Activated T-helper 1 cell treated with anti-CD3 and anti-CD28 coated beads, Interleukin-12 subunit alpha, Interleukin-12 subunit beta, Interleukin-2, Interleukin-4 antibody, amounts not matched to agents 30 ng/mL and 10 ng/mL and 1 ng/mL, durations not matched to agents 14 hours and 24 hours and 36 hours (primary cell): ENCODE results near the gene TBC1D2B. TPM values are rescaled to one million over a fixed set of nuclear protein-coding genes. Genes with fewer than 3 reads are reported as not detected.
"Not testable (repeated sequence)": the region's sequence is repeated elsewhere in the genome, so short reads cannot be mapped to it uniquely, and the experiment has no call there.

Source experiments
- DNase-seq: peaks from one replicate; pipeline ENCODE4 v3.0.0; 2021; ENCODE audit warnings: low spot score
- H3K27ac Mint-ChIP-seq: one replicate; pipeline ENCODE4 v1.8.0; 2021; ENCODE audit warnings: mild to moderate bottlenecking, mixed read lengths
- H3K27me3 Mint-ChIP-seq: one replicate; pipeline ENCODE4 v1.8.0; 2022; ENCODE audit warnings: mild to moderate bottlenecking, moderate library complexity, mixed read lengths; ENCODE audit not compliant: insufficient read depth
- H3K36me3 Mint-ChIP-seq: one replicate; pipeline ENCODE4 v1.8.0; 2021; ENCODE audit warnings: low read depth, mixed read lengths
- H3K4me1 Mint-ChIP-seq: one replicate; pipeline ENCODE4 v1.8.0; 2021; ENCODE audit warnings: low read depth, mixed read lengths
- H3K4me3 Mint-ChIP-seq: one replicate; pipeline ENCODE4 v1.8.0; 2021; ENCODE audit warnings: mild to moderate bottlenecking, moderate library complexity, mixed read lengths
- H3K9me3 Mint-ChIP-seq: one replicate; pipeline ENCODE4 v1.8.0; 2021; ENCODE audit warnings: mixed read lengths
- intact Hi-C: fragments of 100-400 bp; cut with micrococcal nuclease; formaldehyde crosslinking; loops from one replicate; pipeline ENCODE4 v1.15.1; 2024
- total RNA-seq: library from RNA; stranded (reverse); gene quantifications from 2 replicates; pipeline ENCODE4 v1.2.3, GENCODE V29; 2022

Gene TBC1D2B
- total RNA-seq, 1 donor from 2014 or later: 60.8 TPM

GRCh38 chr15:77978759-77979145 is 98.8 kb downstream of the TBC1D2B start:
- DNase-seq, H3K36me3 Mint-ChIP-seq, H3K4me1 Mint-ChIP-seq, H3K4me3 Mint-ChIP-seq, H3K27ac Mint-ChIP-seq, H3K9me3 Mint-ChIP-seq, H3K27me3 Mint-ChIP-seq, intact Hi-C loops: not testable (repeated sequence)

DNA sequence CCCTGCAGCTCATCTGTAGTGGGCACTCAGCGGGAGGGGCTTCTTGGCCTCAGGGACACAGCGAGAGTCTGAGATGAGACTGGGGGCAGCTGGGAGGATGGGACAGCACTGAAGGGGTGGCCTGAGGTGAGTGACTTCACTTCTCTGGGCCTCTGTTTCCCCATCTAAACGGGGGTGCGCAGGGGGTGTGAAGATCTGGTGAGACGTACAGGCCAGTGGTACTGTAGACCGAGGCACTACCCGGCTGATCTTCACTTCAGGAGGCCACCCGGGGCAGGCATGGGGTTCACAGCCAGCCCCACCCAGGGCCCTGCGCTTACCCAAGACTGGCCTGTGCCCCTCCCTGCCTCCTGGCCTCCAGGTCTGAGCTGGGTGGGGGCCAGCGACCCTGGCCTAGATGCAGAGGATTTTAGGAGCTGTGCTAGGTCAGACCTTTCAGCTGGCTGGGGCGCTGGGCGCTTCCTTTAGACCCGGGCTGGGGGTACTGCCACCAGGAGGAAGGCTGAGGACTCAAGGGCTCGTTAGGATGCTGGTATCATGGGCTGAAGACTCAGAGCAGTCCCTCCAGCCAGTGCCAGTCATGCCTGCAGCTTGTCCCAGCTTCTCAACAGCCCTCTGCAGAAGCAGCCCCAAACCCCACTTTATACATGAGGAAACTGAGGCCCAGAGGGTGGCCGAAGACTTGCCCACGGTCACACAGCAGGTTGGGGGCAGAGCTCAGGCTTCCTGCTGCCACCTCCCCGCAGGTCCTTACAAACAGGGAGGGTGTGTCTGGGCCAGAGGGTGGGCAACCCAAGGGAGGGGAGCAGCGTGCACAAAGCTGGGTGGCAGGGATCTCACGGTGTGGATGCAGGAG is 99.4 kb downstream of the TBC1D2B start:
- H3K27ac Mint-ChIP-seq, H3K4me1 Mint-ChIP-seq, H3K36me3 Mint-ChIP-seq, intact Hi-C loops, H3K27me3 Mint-ChIP-seq, H3K4me3 Mint-ChIP-seq, DNase-seq, H3K9me3 Mint-ChIP-seq: not testable (repeated sequence)

DNA sequence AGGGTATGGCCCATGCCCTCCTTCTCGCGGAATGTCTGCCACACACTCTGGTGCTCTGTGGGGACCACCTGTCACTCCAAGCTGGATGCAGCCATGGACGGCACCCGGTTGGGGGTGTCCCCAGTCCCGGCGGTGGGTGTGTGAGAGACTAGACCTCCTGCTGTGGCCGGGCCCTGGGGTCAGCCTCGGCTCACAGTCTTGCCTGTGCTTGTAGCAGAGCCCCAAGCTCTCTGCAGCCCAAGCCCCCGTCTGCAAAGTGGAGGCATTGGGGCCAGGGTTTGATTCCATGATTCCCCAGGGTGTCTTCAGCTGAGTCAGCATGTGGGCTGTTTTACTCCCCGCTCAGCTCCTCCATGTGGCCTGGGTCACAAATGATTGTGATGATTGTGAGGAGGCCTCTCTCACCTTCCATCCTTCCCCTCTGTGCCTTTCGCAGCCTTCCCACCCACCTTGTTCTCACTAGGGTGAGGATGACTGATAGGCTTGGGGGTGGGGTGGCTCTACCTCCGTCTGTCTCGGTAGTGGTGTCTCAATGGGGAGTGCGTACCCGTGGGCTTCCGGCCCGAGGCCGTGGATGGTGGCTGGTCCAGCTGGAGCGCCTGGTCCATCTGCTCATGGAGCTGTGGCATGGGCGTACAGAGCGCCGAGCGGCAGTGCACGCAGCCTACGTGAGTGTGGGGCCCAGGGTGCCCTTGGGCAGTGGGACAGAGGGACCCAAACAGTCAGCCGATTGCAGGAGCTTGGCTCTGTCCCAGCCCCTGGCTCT is 100.6 kb downstream of the TBC1D2B start:
- H3K27ac Mint-ChIP-seq, H3K36me3 Mint-ChIP-seq, H3K4me3 Mint-ChIP-seq, H3K4me1 Mint-ChIP-seq, H3K27me3 Mint-ChIP-seq, DNase-seq, H3K9me3 Mint-ChIP-seq, intact Hi-C loops: not testable (repeated sequence)

DNA sequence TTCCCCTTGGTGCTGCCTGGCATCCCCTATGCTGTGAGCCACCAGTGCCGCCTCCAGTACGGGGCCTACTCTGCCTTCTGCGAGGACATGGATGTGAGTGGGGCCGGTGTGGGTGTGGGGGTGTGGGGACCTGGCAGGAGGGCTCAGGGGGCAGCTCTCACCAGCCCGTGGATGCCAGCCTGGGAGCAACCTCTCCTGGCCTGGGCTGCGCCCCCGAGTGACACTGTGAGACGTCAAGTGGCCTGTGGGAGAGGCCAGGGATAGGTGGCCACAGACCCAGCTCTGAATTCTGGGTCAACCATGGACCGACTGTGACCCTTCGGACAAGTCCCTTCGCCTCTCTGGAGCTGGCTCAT is 101.4 kb downstream of the TBC1D2B start:
- H3K27me3 Mint-ChIP-seq, intact Hi-C loops: not testable (repeated sequence)

GRCh38 chr15:77975332-77976094 is 102.0 kb downstream of the TBC1D2B start:
- no peak for DNase-seq
- Mint-ChIP-seq H3K4me3 (no peak overlapping the region), H3K27ac (no peak overlapping the region), H3K36me3 (no peaks in the 10 kb centered on the region), H3K27me3 (peaks cover 6% of the 10 kb centered on the region), H3K4me1 (no peaks in the 10 kb centered on the region), H3K9me3 (no peaks in the 10 kb centered on the region)
- intact Hi-C loops: no loop called here

More for the DNA sequence above, 101.4 kb downstream of the TBC1D2B start:
- H3K36me3 Mint-ChIP-seq, H3K9me3 Mint-ChIP-seq, H3K27ac Mint-ChIP-seq, H3K4me3 Mint-ChIP-seq, DNase-seq, H3K4me1 Mint-ChIP-seq: not testable (repeated sequence)

DNA sequence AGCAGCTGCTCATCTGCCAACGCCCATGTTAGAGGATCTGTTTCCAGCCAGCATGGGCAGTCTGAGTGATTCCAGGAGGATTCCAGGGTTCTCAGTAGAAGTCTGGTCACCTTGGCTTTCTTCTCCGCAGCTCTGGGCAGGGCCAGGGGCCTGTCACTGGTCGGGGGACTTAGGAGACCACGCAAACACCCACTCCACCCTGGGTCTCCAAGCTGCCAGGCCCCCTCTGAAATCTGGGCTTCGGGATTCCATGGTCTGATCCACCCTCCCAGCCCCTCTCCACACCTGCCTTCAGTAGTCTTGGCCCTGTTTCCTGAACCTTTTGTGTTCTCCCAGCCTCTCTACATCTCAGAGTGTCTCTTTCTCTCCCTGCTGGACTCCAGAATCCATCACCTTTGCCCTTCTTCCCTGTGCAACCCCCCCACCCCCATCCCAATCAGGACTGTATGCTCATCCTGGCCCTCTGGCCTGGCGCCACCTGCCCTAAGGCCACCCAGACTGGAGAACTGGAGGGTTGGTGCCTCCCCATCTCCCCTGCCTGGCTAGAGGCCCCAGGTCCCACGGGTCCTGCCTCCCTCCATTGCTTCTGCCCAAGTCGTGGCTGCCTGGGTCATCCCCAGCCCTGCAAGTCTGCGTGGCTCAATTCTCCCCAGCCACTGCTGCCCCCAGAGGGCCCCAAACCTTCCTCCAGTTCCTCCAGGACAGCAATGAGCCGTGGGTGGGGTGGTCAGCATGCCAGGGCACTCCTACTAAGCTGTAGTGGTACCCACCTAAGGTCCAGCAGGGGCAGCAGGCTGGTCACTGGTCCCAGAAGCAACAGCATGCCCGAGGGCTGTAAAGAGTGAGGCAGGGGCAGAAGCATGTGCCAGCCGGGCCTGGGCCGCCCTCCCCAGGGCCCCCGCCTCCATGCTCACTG is 102.8 kb downstream of the TBC1D2B start:
- Mint-ChIP-seq H3K27ac (no peak overlapping the region), H3K4me3 (no peak overlapping the region), H3K36me3 (no peaks in the 10 kb centered on the region), H3K27me3 (peaks cover 6% of the 10 kb centered on the region), H3K9me3 (no peaks in the 10 kb centered on the region), H3K4me1 (no peaks in the 10 kb centered on the region)
- intact Hi-C loops: no loop called here
- no peak for DNase-seq

DNA sequence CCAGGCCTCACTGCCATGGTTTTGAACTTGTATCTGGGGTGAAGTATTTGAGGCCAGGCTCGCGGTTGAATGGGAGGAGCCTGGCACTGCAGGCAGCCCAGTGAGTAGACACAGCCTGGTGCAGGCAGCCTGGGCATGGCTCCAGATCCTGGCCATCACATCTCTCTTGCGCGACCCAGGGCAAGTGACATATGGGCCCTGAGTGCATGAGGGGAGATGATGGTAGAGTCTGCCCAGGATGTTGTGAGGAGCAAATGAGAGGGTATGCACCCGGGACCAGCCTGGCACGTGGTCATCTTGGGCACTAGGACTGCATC is 103.5 kb downstream of the TBC1D2B start:
- Mint-ChIP-seq H3K9me3 (no peaks in the 10 kb centered on the region), H3K4me1 (no peaks in the 10 kb centered on the region), H3K27me3 (peaks cover 10% of the 10 kb centered on the region), H3K4me3 (no peak overlapping the region), H3K36me3 (no peaks in the 10 kb centered on the region), H3K27ac (no peak overlapping the region)
- no peak for DNase-seq
- intact Hi-C loops: no loop called here

DNA sequence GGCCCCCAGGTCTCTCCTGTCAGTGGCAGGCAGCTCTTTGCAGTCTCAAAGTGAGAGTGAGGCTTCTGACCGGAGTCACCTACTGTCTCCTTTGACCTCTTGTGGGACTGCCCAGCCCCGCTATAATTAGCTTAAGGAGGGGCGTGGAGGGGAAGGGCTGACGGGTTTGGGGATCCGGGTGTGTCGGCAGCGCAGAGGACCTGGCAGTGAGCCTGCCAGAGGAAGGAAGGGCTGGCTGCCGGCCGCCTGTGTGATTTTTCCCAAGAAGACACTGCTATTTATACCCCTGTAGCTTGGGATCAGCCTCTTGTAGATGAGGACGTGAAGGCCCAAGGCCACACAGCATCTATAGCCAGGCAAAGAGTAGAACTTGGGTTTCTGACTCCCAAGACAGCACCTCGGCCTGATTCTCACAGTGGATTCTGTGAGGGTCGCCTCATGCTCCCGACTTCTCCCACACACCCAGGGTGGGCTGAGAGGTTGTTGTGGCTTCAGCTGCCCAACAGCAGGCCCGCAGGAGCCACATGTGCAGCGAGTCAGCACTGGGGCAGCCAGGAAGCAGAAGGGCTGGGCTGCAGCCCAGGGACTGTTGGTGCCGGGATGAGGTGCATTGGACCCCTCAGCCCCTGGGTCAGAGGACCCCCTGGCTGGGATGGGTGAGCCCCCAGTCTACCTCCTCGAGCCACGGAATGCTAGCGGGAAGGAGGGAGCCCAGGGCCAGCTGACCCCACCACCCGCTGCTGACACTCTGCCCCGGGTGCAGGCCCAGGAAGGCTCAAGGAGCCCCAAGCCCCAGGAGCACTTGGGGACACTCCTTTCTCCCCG is 104.0 kb downstream of the TBC1D2B start:
- peaks cover 13% of the 10 kb centered on the region for H3K27me3 Mint-ChIP-seq
- H3K9me3 Mint-ChIP-seq, DNase-seq, H3K4me3 Mint-ChIP-seq, intact Hi-C loops, H3K27ac Mint-ChIP-seq, H3K36me3 Mint-ChIP-seq, H3K4me1 Mint-ChIP-seq: not testable (repeated sequence)

DNA sequence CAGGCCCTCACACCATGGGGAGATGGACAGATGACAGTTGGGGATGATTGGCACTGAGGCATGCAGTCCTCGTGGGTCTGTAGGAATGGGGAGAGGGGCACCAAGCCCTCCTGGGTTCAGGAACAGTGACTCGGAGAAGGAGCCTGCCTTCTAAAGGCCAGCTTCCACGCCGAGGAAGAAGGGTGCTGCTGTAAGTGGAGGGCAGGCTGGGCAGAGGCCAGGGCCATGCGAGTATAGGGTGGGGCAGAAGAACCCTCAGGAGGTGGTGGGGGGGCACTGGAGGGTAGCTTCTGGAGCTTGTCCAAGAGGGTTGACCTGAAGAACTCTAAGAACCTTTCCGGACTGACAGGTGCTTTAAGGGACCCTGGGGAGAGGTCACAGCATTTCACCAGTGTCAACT is 104.8 kb downstream of the TBC1D2B start:
- H3K36me3 Mint-ChIP-seq, H3K4me1 Mint-ChIP-seq, H3K9me3 Mint-ChIP-seq, H3K27ac Mint-ChIP-seq, H3K4me3 Mint-ChIP-seq, intact Hi-C loops, DNase-seq: not testable (repeated sequence)
- peaks cover 17% of the 10 kb centered on the region for H3K27me3 Mint-ChIP-seq

GRCh38 chr15:77971875-77972274 is 105.6 kb downstream of the TBC1D2B start:
- H3K36me3 Mint-ChIP-seq, H3K27ac Mint-ChIP-seq, intact Hi-C loops, DNase-seq, H3K4me1 Mint-ChIP-seq, H3K9me3 Mint-ChIP-seq, H3K4me3 Mint-ChIP-seq: not testable (repeated sequence)
- peaks cover 18% of the 10 kb centered on the region for H3K27me3 Mint-ChIP-seq

DNA sequence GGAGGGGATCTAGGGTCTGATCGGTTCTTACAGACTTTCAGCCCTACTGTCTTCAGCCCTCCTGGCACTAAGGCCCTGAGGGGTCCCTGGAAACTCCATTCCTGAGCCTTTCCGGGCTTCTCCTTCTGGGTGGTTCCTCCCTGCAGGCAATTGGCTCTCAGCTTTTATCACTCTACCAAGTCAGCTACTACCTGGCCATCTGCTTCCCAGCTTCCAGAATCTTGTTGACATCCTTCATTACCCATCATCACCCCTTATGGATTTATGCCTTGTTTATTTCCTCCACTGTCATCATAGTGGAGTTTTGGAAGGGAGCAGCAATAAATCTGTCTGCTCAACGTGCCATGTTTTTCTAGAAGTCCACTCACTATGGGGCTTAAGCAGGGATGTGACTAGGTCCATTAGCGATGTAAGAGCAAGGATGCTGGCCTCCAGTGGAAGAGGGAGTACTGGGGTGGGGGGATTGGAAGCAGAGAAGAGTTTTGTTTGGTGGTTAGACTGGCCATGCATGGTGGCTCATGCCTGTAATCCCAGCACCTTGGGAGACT is 106.6 kb downstream of the TBC1D2B start:
- not testable (repeated sequence) for H3K9me3 Mint-ChIP-seq

More for the DNA sequence above, 106.6 kb downstream of the TBC1D2B start:
- peaks cover 24% of the 10 kb centered on the region for H3K27me3 Mint-ChIP-seq
- H3K36me3 Mint-ChIP-seq, H3K4me3 Mint-ChIP-seq, H3K27ac Mint-ChIP-seq, H3K4me1 Mint-ChIP-seq, DNase-seq, intact Hi-C loops: not testable (repeated sequence)
